Stimulated activated naive CD8-positive, alpha-beta T cell treated with anti-CD3 and anti-CD28 coated beads, Interleukin-15, Interleukin-2, amounts not matched to agents 100 ng/mL and 50 ng/mL, for 24 hours (primary cell): ENCODE data around the gene ANXA10.

Experiments used
- H3K27ac Mint-ChIP-seq: one replicate; pipeline ENCODE4 v1.8.0; 2021; ENCODE audit warnings: mild to moderate bottlenecking, mixed read lengths
- H3K27me3 Mint-ChIP-seq: one replicate; pipeline ENCODE4 v1.8.0; 2021; ENCODE audit warnings: mixed read lengths
- H3K36me3 Mint-ChIP-seq: one replicate; pipeline ENCODE4 v1.8.0; 2021; ENCODE audit warnings: low read depth, mixed read lengths
- H3K4me1 Mint-ChIP-seq: one replicate; pipeline ENCODE4 v1.8.0; 2021; ENCODE audit warnings: low read depth, mixed read lengths
- H3K4me3 Mint-ChIP-seq: one replicate; pipeline ENCODE4 v1.8.0; 2021; ENCODE audit warnings: mild to moderate bottlenecking, mixed read lengths
- H3K9me3 Mint-ChIP-seq: one replicate; pipeline ENCODE4 v1.8.0; 2021; ENCODE audit warnings: mixed read lengths

Gene ANXA10, protein sequence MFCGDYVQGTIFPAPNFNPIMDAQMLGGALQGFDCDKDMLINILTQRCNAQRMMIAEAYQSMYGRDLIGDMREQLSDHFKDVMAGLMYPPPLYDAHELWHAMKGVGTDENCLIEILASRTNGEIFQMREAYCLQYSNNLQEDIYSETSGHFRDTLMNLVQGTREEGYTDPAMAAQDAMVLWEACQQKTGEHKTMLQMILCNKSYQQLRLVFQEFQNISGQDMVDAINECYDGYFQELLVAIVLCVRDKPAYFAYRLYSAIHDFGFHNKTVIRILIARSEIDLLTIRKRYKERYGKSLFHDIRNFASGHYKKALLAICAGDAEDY

DNA sequence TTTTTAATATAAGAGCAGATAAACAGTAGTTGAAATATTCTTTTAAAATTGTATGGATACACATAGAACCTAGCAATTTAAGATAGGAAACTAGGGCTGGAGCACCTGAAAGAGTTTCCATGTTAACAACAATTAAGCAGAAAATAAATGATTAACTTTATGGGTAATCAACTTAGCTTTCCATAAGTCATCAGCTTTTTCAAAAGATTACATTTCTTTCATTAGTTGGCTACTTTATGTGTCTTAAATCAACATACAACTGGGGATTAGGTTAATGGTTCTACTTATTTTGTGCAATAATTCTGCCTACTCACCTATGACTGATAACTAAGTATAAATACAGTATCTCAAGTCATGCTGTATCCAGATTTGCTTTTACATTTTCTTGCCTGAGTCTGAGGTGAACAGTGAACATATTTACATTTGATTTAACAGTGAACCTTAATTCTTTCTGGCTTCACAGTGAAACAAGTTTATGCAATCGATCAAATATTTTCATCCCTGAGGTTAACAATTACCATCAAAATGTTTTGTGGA is at the start of gene ANXA10:
Gene ANXA10 (plus strand): TSS at position 362 of the 537 bp plus-strand sequence. CDS start 164 bp downstream, at position 526.
- Mint-ChIP-seq H3K9me3 (peaks cover 13% of the 10 kb centered on the region), H3K4me3 (no peak within 1 kb of the TSS), H3K27me3 (no peaks in the 10 kb centered on the region), H3K36me3 (peaks cover 3% of the 10 kb centered on the region), H3K4me1 (no peaks in the 10 kb centered on the region), H3K27ac (no peak within 1 kb of the TSS)

DNA sequence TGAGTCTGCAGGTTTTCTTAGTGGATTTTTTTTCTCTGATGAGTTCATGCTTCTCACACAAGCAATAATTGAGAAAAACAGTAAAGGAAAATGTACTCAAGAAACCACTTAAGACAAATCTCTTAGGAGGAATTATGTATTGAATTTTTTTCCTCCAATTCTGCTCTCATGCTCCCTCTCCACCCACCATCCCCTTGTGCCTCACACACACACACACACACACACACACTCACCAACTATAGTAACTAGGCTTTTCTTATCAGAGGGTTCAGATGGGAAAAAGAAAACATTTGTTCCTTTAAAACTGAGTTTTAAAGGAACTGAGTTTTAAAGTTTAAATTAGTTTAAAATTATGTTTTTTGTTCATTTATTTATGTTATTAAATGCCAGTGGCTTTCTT is 47.0 kb upstream of the ANXA10 start:
- no peaks in the 10 kb centered on the region for H3K4me1 Mint-ChIP-seq
- H3K4me3 Mint-ChIP-seq: no peak overlapping the region
- H3K36me3 Mint-ChIP-seq: no peaks in the 10 kb centered on the region
- no peaks in the 10 kb centered on the region for H3K27me3 Mint-ChIP-seq
- H3K27ac Mint-ChIP-seq: no peak overlapping the region
- peaks cover 7% of the 10 kb centered on the region for H3K9me3 Mint-ChIP-seq

- H3K27ac Mint-ChIP-seq: no peak overlapping the region
- H3K27me3 Mint-ChIP-seq: no peaks in the 10 kb centered on the region
- H3K36me3 Mint-ChIP-seq: no peaks in the 10 kb centered on the region
- no peaks in the 10 kb centered on the region for H3K4me1 Mint-ChIP-seq
- H3K4me3 Mint-ChIP-seq: no peak overlapping the region
- H3K9me3 Mint-ChIP-seq: peaks cover 7% of the 10 kb centered on the region
Observed at GRCh38 chr4:168050002-168050401, 42.3 kb upstream of the ANXA10 start.

GRCh38 chr4:168051526-168051925 is 40.8 kb upstream of the ANXA10 start:
- Mint-ChIP-seq H3K9me3 (peaks cover 7% of the 10 kb centered on the region), H3K4me3 (no peak overlapping the region), H3K27ac (no peak overlapping the region), H3K36me3 (no peaks in the 10 kb centered on the region), H3K4me1 (no peaks in the 10 kb centered on the region), H3K27me3 (no peaks in the 10 kb centered on the region)

DNA sequence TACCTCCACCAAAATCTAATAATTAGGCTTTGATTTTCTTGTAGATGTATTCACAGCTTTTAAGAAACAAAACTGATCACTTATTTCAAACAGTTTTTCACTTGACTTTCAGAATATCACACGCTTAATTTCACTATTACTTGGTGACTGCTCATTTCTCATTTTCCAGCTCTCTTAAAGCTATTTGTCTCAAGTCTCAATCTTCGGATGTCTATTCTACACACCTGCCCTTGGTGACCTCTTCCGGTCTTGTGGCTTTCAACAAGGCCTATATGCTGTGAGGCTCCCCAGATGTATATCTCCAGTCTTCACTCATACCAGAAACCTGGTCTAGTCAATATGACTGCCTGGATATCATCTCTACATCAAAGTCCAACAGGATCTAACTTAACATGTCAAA is 34.9 kb upstream of the ANXA10 start:
- no peak overlapping the region for H3K27ac Mint-ChIP-seq
- H3K4me3 Mint-ChIP-seq: no peak overlapping the region
- no peaks in the 10 kb centered on the region for H3K27me3 Mint-ChIP-seq
- H3K9me3 Mint-ChIP-seq: no peaks in the 10 kb centered on the region
- no peaks in the 10 kb centered on the region for H3K36me3 Mint-ChIP-seq
- no peaks in the 10 kb centered on the region for H3K4me1 Mint-ChIP-seq

GRCh38 chr4:168059251-168059650 is 33.1 kb upstream of the ANXA10 start:
- Mint-ChIP-seq H3K27me3 (no peaks in the 10 kb centered on the region), H3K27ac (no peak overlapping the region), H3K9me3 (no peaks in the 10 kb centered on the region), H3K4me3 (no peak overlapping the region), H3K4me1 (no peaks in the 10 kb centered on the region), H3K36me3 (no peaks in the 10 kb centered on the region)

- Mint-ChIP-seq H3K27me3 (no peaks in the 10 kb centered on the region), H3K4me1 (no peaks in the 10 kb centered on the region), H3K27ac (no peak overlapping the region), H3K4me3 (no peak overlapping the region), H3K9me3 (no peaks in the 10 kb centered on the region), H3K36me3 (no peaks in the 10 kb centered on the region)
Observed at GRCh38 chr4:168063031-168063430, 29.3 kb upstream of the ANXA10 start.

DNA sequence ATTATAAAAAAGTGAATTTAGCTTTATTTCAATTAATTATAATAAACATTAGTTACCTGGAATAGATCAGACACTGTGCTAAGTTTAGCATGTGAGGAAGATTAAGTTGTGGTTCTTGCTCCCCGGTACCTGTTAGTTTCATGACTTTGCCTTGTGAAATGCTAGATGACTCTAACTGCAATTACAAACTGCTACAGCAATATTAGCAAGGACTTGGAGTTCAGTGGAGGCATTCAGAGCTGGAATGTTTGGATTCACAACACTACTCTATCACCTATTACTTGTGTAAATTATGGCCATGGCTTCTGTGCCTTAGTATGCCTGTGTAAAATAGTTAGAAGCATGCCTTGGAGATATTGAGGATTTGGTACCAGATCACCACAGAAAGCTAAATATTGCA is 21.4 kb upstream of the ANXA10 start:
- no peak overlapping the region for H3K27ac Mint-ChIP-seq
- H3K4me1 Mint-ChIP-seq: no peaks in the 10 kb centered on the region
- H3K9me3 Mint-ChIP-seq: no peaks in the 10 kb centered on the region
- H3K27me3 Mint-ChIP-seq: no peaks in the 10 kb centered on the region
- H3K4me3 Mint-ChIP-seq: no peak overlapping the region
- H3K36me3 Mint-ChIP-seq: no peaks in the 10 kb centered on the region

GRCh38 chr4:168071304-168071703 is 21.0 kb upstream of the ANXA10 start:
- no peaks in the 10 kb centered on the region for H3K36me3 Mint-ChIP-seq
- H3K4me1 Mint-ChIP-seq: no peaks in the 10 kb centered on the region
- H3K27me3 Mint-ChIP-seq: no peaks in the 10 kb centered on the region
- no peak overlapping the region for H3K4me3 Mint-ChIP-seq
- H3K27ac Mint-ChIP-seq: no peak overlapping the region
- H3K9me3 Mint-ChIP-seq: no peaks in the 10 kb centered on the region

GRCh38 chr4:168074861-168075260 is 17.5 kb upstream of the ANXA10 start:
- Mint-ChIP-seq H3K36me3 (no peaks in the 10 kb centered on the region), H3K27me3 (no peaks in the 10 kb centered on the region), H3K9me3 (no peaks in the 10 kb centered on the region), H3K4me1 (no peaks in the 10 kb centered on the region), H3K4me3 (no peak overlapping the region), H3K27ac (no peak overlapping the region)

DNA sequence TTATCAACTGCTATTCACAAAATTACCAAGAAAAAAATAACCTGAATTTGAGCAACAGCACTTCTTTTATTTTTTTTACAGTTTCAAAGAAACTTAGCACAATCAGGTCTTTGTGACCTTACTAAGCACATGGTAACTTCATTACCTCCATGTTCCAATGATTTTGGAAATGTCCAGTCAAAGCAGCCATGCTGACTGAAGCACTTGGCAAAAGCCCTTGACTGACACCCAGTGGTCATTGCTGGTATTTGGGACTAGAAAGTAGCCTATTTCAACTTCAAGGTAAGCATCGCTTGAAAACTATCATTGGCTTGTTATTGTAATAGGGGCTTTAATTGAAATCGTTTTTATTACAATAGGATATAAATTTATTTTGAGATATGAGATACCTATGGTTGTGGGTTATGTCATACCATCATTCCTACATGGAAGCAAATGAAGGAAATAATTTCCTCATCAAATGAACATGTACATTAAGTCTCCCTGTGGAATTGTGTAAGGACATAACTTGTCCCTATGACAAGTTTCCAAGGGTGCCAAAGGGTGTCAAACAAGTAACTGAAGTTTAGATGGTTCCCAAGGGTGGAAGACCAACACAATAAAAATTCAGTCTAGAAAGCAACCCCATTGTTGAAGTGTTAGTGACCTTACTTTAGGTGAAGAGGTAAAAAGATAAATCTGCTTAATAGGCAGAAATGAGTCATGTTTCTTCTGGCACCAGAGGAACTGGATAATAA is 15.2 kb upstream of the ANXA10 start:
- no peaks in the 10 kb centered on the region for H3K27me3 Mint-ChIP-seq
- no peak overlapping the region for H3K4me3 Mint-ChIP-seq
- H3K4me1 Mint-ChIP-seq: no peaks in the 10 kb centered on the region
- H3K27ac Mint-ChIP-seq: no peak overlapping the region
- H3K36me3 Mint-ChIP-seq: no peaks in the 10 kb centered on the region
- no peaks in the 10 kb centered on the region for H3K9me3 Mint-ChIP-seq

GRCh38 chr4:168077726-168078239 is 14.6 kb upstream of the ANXA10 start:
- H3K9me3 Mint-ChIP-seq: no peaks in the 10 kb centered on the region
- no peak overlapping the region for H3K27ac Mint-ChIP-seq
- H3K4me3 Mint-ChIP-seq: no peak overlapping the region
- no peaks in the 10 kb centered on the region for H3K27me3 Mint-ChIP-seq
- H3K4me1 Mint-ChIP-seq: no peaks in the 10 kb centered on the region
- no peaks in the 10 kb centered on the region for H3K36me3 Mint-ChIP-seq

GRCh38 chr4:168082379-168082778 is 10.0 kb upstream of the ANXA10 start:
- no peak overlapping the region for H3K27ac Mint-ChIP-seq
- H3K9me3 Mint-ChIP-seq: peaks cover 4% of the 10 kb centered on the region
- no peaks in the 10 kb centered on the region for H3K36me3 Mint-ChIP-seq
- no peak overlapping the region for H3K4me3 Mint-ChIP-seq
- H3K4me1 Mint-ChIP-seq: no peaks in the 10 kb centered on the region
- no peaks in the 10 kb centered on the region for H3K27me3 Mint-ChIP-seq

- no peak overlapping the region for H3K27ac Mint-ChIP-seq
- H3K36me3 Mint-ChIP-seq: no peaks in the 10 kb centered on the region
- no peaks in the 10 kb centered on the region for H3K4me1 Mint-ChIP-seq
- no peak overlapping the region for H3K4me3 Mint-ChIP-seq
- no peaks in the 10 kb centered on the region for H3K9me3 Mint-ChIP-seq
- H3K27me3 Mint-ChIP-seq: no peaks in the 10 kb centered on the region
Observed at GRCh38 chr4:168095776-168096406, 3.6 kb downstream of the ANXA10 start.

DNA sequence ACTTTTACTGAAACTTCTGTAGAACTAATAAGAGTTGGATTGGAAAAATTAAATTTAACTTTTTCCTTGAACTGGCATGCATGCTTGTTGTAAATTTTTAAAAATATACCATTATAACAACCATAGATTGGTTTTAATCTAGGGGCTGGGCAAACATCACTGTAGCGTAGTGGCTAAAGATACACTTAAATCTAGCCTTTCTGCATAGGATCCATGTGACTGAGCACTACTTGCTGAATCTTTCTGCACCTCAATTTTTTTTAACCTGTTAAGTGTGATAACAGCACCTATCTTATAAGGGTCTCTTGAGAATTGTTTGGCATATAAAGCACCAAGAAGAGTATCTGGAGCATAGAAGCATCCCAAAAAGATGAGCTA is 4.1 kb downstream of the ANXA10 start:
- H3K36me3 Mint-ChIP-seq: no peaks in the 10 kb centered on the region
- no peaks in the 10 kb centered on the region for H3K4me1 Mint-ChIP-seq
- H3K4me3 Mint-ChIP-seq: no peak overlapping the region
- H3K9me3 Mint-ChIP-seq: no peaks in the 10 kb centered on the region
- no peaks in the 10 kb centered on the region for H3K27me3 Mint-ChIP-seq
- H3K27ac Mint-ChIP-seq: no peak overlapping the region
